ENCODE results near the gene HIPK4. TPM values are rescaled to one million over a fixed set of nuclear protein-coding genes. Genes with fewer than 3 reads are reported as not detected.

The HIPK4 gene
- polyA plus RNA-seq, 3 donors, result 0.09 TPM; not detected in 2

DNA sequence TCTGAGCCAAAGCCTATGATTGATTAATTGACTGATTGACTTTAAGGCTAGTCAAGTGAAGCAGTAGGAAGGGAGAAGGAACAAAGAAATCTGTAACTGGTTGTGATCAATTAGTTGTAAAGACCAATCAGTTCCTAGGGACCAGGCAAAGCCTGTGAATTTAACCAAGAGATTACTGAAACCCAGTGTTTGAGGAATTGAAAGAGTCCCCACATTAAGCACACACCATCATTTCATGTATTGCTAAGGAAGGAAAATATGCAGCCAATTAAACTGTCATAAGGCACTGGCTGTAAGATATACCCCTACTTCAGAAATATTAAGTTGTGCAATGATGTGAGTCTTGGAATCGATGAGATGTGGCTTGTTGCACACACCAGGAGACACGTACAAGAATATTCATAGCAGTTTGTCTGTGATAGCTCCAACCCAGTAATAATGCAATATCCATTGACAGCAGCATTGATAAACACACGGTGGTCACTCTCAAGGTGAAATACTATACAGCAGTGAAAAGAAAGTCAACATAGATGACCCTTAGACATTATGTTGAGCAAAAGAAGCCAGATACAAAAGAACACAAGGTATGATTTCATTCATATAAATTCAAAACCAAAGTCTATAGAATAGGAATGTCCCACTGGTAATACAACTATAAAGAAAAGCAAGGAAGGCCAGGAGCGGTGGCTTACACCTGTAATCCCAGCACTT lies 50.8 kb downstream of the HIPK4 start:
- intact Hi-C loops (cut with micrococcal nuclease), result no loop called here
- H3K27ac Mint-ChIP-seq, result peak overlapping the region in 2 of 7 donors; percentile 11 to 25
- H2AFZ ChIP-seq (ENCODE audit: insufficient read depth, low read depth, low read length, poor library complexity, severe bottlenecking), result no peak overlapping the region
- H3K27me3 Mint-ChIP-seq (ENCODE audit: low read depth in 3 of 3), result peaks cover 0 to 2% (median 0%) of the 10 kb centered on the region in 3 donors
- H3K9me3 ChIP-seq (replicated peaks in 1 of 2; ENCODE audit: control insufficient read depth in 1 of 2, insufficient read depth in 1 of 2, low read length in 2 of 2), result no peaks in the 10 kb centered on the region
- DNase-seq, result no peak
- no peak overlapping the region for H3K27ac ChIP-seq (ENCODE audit: low read depth in 1 of 2, low read length in 2 of 2)
- no peak overlapping the region for H3K4me2 ChIP-seq (replicated peaks; ENCODE audit: extremely low read depth, low read length, poor library complexity, severe bottlenecking)
- H3K36me3 ChIP-seq (replicated peaks in 1 of 2; ENCODE audit: control insufficient read depth in 1 of 2, insufficient read depth in 2 of 2, low read length in 2 of 2), result peaks cover 42 to 70% of the 10 kb centered on the region in 2 donors
- H3K4me1 ChIP-seq (ENCODE audit: control insufficient read depth in 1 of 2, insufficient read depth in 2 of 2, low read length in 2 of 2), result no peaks in the 10 kb centered on the region
- H3K4me1 Mint-ChIP-seq, result peaks cover 7% of the 10 kb centered on the region
- no peak overlapping the region for H3K4me3 Mint-ChIP-seq
- H3K9me3 Mint-ChIP-seq, result peaks cover 0 to 1% (median 0%) of the 10 kb centered on the region in 7 donors
- no peak overlapping the region for H3K4me3 ChIP-seq (replicated peaks in 1 of 3; ENCODE audit: low read depth in 2 of 3, low read length in 3 of 3)
- no peak overlapping the region for H3K9ac ChIP-seq (ENCODE audit: insufficient read depth, low read length, poor library complexity, severe bottlenecking)
- peaks cover 42 to 69% of the 10 kb centered on the region in 2 donors for H3K36me3 Mint-ChIP-seq
- peaks cover 19% of the 10 kb centered on the region for H3K79me2 ChIP-seq (ENCODE audit: insufficient read depth, low read length)
- H3K27me3 ChIP-seq (ENCODE audit: control insufficient read depth in 2 of 2, insufficient read depth in 2 of 2, low read length in 2 of 2), result no peaks in the 10 kb centered on the region
- peaks cover 7% of the 10 kb centered on the region for H4K20me1 ChIP-seq (ENCODE audit: insufficient read depth, low read length)
- 80% methylated on average over 1 of the region's 4 CpGs for WGBS (ENCODE audit: insufficient coverage)
- TF ChIP-seq, protein P1, sequence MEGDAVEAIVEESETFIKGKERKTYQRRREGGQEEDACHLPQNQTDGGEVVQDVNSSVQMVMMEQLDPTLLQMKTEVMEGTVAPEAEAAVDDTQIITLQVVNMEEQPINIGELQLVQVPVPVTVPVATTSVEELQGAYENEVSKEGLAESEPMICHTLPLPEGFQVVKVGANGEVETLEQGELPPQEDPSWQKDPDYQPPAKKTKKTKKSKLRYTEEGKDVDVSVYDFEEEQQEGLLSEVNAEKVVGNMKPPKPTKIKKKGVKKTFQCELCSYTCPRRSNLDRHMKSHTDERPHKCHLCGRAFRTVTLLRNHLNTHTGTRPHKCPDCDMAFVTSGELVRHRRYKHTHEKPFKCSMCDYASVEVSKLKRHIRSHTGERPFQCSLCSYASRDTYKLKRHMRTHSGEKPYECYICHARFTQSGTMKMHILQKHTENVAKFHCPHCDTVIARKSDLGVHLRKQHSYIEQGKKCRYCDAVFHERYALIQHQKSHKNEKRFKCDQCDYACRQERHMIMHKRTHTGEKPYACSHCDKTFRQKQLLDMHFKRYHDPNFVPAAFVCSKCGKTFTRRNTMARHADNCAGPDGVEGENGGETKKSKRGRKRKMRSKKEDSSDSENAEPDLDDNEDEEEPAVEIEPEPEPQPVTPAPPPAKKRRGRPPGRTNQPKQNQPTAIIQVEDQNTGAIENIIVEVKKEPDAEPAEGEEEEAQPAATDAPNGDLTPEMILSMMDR (IDR thresholded peaks at IDR 0.05), result no peak

DNA sequence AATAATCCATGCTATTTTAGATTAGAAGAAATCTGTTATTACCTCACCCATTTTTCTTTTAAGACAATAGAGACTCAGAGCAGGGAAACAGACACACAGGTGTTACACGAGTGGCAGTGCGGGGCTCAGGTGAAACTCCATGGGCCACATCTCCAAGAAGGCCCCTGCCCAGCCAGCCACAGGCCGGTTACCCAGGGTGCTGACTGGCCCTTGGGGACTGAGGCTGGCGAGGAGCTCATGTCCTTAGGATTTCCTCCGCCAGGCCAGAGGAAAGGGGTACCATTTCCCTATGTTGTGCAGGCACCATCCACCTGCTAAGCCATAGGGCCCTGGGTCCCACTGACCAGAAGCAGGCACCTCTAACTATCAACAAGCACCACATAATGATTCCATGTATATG lies 52.4 kb downstream of the HIPK4 start:
- no peak overlapping the region for H3K27ac ChIP-seq (ENCODE audit: low read depth in 1 of 2, low read length in 2 of 2)
- no peak overlapping the region for H3K4me3 ChIP-seq (replicated peaks in 1 of 3; ENCODE audit: low read depth in 2 of 3, low read length in 3 of 3)
- peak overlapping the region in 3 of 7 donors; percentile 4 to 40 (median 26) for H3K27ac Mint-ChIP-seq
- H3K9ac ChIP-seq (ENCODE audit: insufficient read depth, low read length, poor library complexity, severe bottlenecking), result no peak overlapping the region
- H3K79me2 ChIP-seq (ENCODE audit: insufficient read depth, low read length), result peaks cover 12% of the 10 kb centered on the region
- no peak for DNase-seq
- TF ChIP-seq, protein P1 (IDR thresholded peaks at IDR 0.05), result no peak
- peaks cover 52 to 74% of the 10 kb centered on the region in 2 donors for H3K36me3 ChIP-seq (replicated peaks in 1 of 2; ENCODE audit: control insufficient read depth in 1 of 2, insufficient read depth in 2 of 2, low read length in 2 of 2)
- H3K27me3 ChIP-seq (ENCODE audit: control insufficient read depth in 2 of 2, insufficient read depth in 2 of 2, low read length in 2 of 2), result no peaks in the 10 kb centered on the region
- peaks cover 0 to 2% (median 0%) of the 10 kb centered on the region in 3 donors for H3K27me3 Mint-ChIP-seq (ENCODE audit: low read depth in 3 of 3)
- H3K9me3 Mint-ChIP-seq, result peaks cover 0 to 1% (median 0%) of the 10 kb centered on the region in 7 donors
- peaks cover 54 to 76% of the 10 kb centered on the region in 2 donors for H3K36me3 Mint-ChIP-seq
- H3K4me1 Mint-ChIP-seq, result no peaks in the 10 kb centered on the region
- intact Hi-C loops (cut with micrococcal nuclease), result no loop called here
- H3K4me3 Mint-ChIP-seq, result no peak overlapping the region
- no peak overlapping the region for H2AFZ ChIP-seq (ENCODE audit: insufficient read depth, low read depth, low read length, poor library complexity, severe bottlenecking)
- peaks cover 7% of the 10 kb centered on the region for H4K20me1 ChIP-seq (ENCODE audit: insufficient read depth, low read length)
- no peaks in the 10 kb centered on the region for H3K4me1 ChIP-seq (ENCODE audit: control insufficient read depth in 1 of 2, insufficient read depth in 2 of 2, low read length in 2 of 2)
- WGBS (ENCODE audit: insufficient coverage), result 95% methylated on average over 4 of the region's 5 CpGs
- no peak overlapping the region for H3K4me2 ChIP-seq (replicated peaks; ENCODE audit: extremely low read depth, low read length, poor library complexity, severe bottlenecking)
- H3K9me3 ChIP-seq (replicated peaks in 1 of 2; ENCODE audit: control insufficient read depth in 1 of 2, insufficient read depth in 1 of 2, low read length in 2 of 2), result no peaks in the 10 kb centered on the region

Data from CD14-positive monocyte (primary cell).